Esophagus (tissue), 2 donors: ENCODE results near the gene BTBD9. TPM values are rescaled to one million over a fixed set of nuclear protein-coding genes. Genes with fewer than 3 reads are reported as not detected.
"Not testable (repeated sequence)": the region's sequence is repeated elsewhere in the genome, so short reads cannot be mapped to it uniquely, and the experiment has no call there.

Source experiments
- H3K27ac ChIP-seq, 2 donors: one replicate each; pipeline ENCODE4 v1.5.1; 2013; ENCODE audit warnings: low read depth in 2 of 2, mild to moderate bottlenecking in 2 of 2, inconsistent platforms in 1 of 2, low read length in 1 of 2, moderate library complexity in 1 of 2
- H3K27me3 ChIP-seq, 2 donors: one replicate each; pipeline ENCODE4 v1.6.1; 2013; ENCODE audit warnings: low read length in 2 of 2, control low read depth in 1 of 2, mild to moderate bottlenecking in 1 of 2; ENCODE audit not compliant: insufficient read depth in 2 of 2, control insufficient read depth in 1 of 2
- H3K36me3 ChIP-seq, 2 donors: one replicate each; pipeline ENCODE4 v1.6.1; 2013; ENCODE audit warnings: low read length in 1 of 2; ENCODE audit not compliant: control insufficient read depth in 2 of 2, insufficient read depth in 2 of 2
- H3K4me1 ChIP-seq, 2 donors: one replicate each; pipeline ENCODE4 v1.6.1; 2013; ENCODE audit warnings: low read length in 1 of 2; ENCODE audit not compliant: control insufficient read depth in 2 of 2, insufficient read depth in 2 of 2
- H3K4me3 ChIP-seq, 2 donors: one replicate each; pipeline ENCODE4 v1.5.1; 2013; ENCODE audit warnings: low read length in 2 of 2, mild to moderate bottlenecking in 2 of 2, low read depth in 1 of 2, moderate library complexity in 1 of 2
- H3K9me3 ChIP-seq, 2 donors: one replicate each; pipeline ENCODE4 v1.6.1; 2013; ENCODE audit warnings: mild to moderate bottlenecking in 2 of 2, low read depth in 1 of 2, low read length in 1 of 2, moderate library complexity in 1 of 2; ENCODE audit not compliant: control insufficient read depth in 2 of 2, insufficient read depth in 1 of 2
- WGBS, 2 donors: extraction: QIAGEN DNeasy Blood & Tissue Kit; methylation state at CpG; one replicate each; pipeline ENCODE4 v1.1.7; 2013; 5-methylcytosine and 5-hydroxymethylcytosine counted together
- polyA plus RNA-seq, 2 donors: library from polyadenylated mRNA; stranded (reverse); fragments of 200-250 nt; gene quantifications; one replicate each; pipeline ENCODE4 v1.2.3, GENCODE V29; 2013
- donor health status: healthy with polysubstance abuse.
- donor health status: Bipolar disorder and iron deficiency.

The BTBD9 gene
- polyA plus RNA-seq, 2 donors, result 3.2 to 3.8 TPM

- H3K27ac ChIP-seq, H3K36me3 ChIP-seq, H3K27me3 ChIP-seq, H3K4me1 ChIP-seq, H3K9me3 ChIP-seq, H3K4me3 ChIP-seq: not testable (repeated sequence)
- 97% methylated on average over 36 to 40 of the region's 40 CpGs for WGBS, 2 donors
Observed at GRCh38 chr6:38124224-38124926, 515.4 kb downstream of the BTBD9 start.

- Histone ChIP-seq H3K27me3 (no peaks in the 10 kb centered on the region), H3K4me1 (peaks cover 0 to 3% of the 10 kb centered on the region in 2 donors), H3K9me3 (no peaks in the 10 kb centered on the region), H3K36me3 (peaks cover 2 to 4% of the 10 kb centered on the region in 2 donors), H3K4me3 (no peak overlapping the region), H3K27ac (no peak overlapping the region)
- WGBS, 2 donors, result 54 to 84% methylated on average over 6 of the region's 6 CpGs
Observed at GRCh38 chr6:38119516-38119915, 520.2 kb downstream of the BTBD9 start.

- H3K27me3 ChIP-seq, result no peaks in the 10 kb centered on the region
- 47 to 61% methylated on average over 2 of the region's 2 CpGs for WGBS, 2 donors
- H3K9me3 ChIP-seq, result no peaks in the 10 kb centered on the region
- no peak overlapping the region for H3K27ac ChIP-seq
- peaks cover 2 to 4% of the 10 kb centered on the region in 2 donors for H3K36me3 ChIP-seq
- H3K4me3 ChIP-seq, result no peak overlapping the region
- H3K4me1 ChIP-seq, result peaks cover 2 to 3% of the 10 kb centered on the region in 2 donors
Observed at GRCh38 chr6:38118791-38119365, 520.9 kb downstream of the BTBD9 start.

Other genes with a start within 250 kb of the BTBD9 start
- gene GLO1, start 63.2 kb upstream of the BTBD9 start, polyA plus RNA-seq, result 10 to 100 TPM; 58.8 to 82.5 TPM
- under 1 TPM; under 0.01 TPM for gene DNAH8, start 75.4 kb upstream of the BTBD9 start, polyA plus RNA-seq